ENCODE data around the gene TSPAN18.

GRCh38 chr11:44766112-44766971 is 39.6 kb downstream of the TSPAN18 start:
- TF ChIP-seq, protein P1, sequence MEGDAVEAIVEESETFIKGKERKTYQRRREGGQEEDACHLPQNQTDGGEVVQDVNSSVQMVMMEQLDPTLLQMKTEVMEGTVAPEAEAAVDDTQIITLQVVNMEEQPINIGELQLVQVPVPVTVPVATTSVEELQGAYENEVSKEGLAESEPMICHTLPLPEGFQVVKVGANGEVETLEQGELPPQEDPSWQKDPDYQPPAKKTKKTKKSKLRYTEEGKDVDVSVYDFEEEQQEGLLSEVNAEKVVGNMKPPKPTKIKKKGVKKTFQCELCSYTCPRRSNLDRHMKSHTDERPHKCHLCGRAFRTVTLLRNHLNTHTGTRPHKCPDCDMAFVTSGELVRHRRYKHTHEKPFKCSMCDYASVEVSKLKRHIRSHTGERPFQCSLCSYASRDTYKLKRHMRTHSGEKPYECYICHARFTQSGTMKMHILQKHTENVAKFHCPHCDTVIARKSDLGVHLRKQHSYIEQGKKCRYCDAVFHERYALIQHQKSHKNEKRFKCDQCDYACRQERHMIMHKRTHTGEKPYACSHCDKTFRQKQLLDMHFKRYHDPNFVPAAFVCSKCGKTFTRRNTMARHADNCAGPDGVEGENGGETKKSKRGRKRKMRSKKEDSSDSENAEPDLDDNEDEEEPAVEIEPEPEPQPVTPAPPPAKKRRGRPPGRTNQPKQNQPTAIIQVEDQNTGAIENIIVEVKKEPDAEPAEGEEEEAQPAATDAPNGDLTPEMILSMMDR (IDR thresholded peaks at IDR 0.05; ENCODE audit: low read length): no peak
- TF ChIP-seq EZH2 (optimal IDR thresholded peaks at IDR 0.05; ENCODE audit: low read depth, low read length): no peak
- TF ChIP-seq EZH2phosphoT487 (IDR thresholded peaks at IDR 0.05; ENCODE audit: low read length): no peak
